Ovary (tissue), 9 donors: Measurements from ENCODE around the gene RERE. TPM values are rescaled to one million over a fixed set of nuclear protein-coding genes. Genes with fewer than 3 reads are reported as not detected.

ENCODE experiments used
- DNase-seq, 5 donors: peaks; one replicate each; pipeline ENCODE4 v3.0.0-alpha.2; 2019 to 2020
- H3K27ac ChIP-seq, 2 donors: fragments of 200-600 bp; one replicate each; pipeline versions ENCODE4 v1.5.1 to v1.8.0; 2019 to 2022
- H3K27me3 ChIP-seq: fragments of 200-600 bp; one replicate; pipeline ENCODE4 v1.8.0; 2022
- H3K36me3 ChIP-seq: fragments of 200-600 bp; sonication (generic); one replicate; pipeline ENCODE4 v1.5.1; 2019
- H3K4me1 ChIP-seq: one replicate; pipeline ENCODE4 v1.8.1; 2013; ENCODE audit warnings: mild to moderate bottlenecking, moderate library complexity; ENCODE audit not compliant: insufficient read depth
- H3K4me3 ChIP-seq: fragments of 200-600 bp; sonication (generic); one replicate; pipeline ENCODE4 v1.5.1; 2017
- H3K9me3 ChIP-seq, 2 donors: fragments of 200-600 bp in 1 of 2; sonication (generic) in 1 of 2; one replicate each; pipeline versions ENCODE4 v1.5.1 to v1.8.1; 2013 to 2019; ENCODE audit warnings: mild to moderate bottlenecking in 1 of 2, moderate library complexity in 1 of 2
- CTCF ChIP-seq, 3 donors: fragments of 450-650 bp in 2 of 3; fragments of 200-600 bp in 1 of 3; IDR thresholded peaks; one replicate each; pipeline versions ENCODE4 v1.5.1 to v1.8.0; 2016 to 2022; ENCODE audit warnings: antibody characterized with exemption in 3 of 3, mild to moderate bottlenecking in 1 of 3
- EP300 ChIP-seq: sonication (generic); formaldehyde crosslinking; IDR thresholded peaks from one replicate; pipeline ENCODE4 v1.6.1; 2017; ENCODE audit warnings: antibody characterized with exemption
- POLR2A ChIP-seq: fragments of 450-650 bp; IDR thresholded peaks from one replicate; pipeline ENCODE4 v1.6.1; 2017; ENCODE audit warnings: antibody characterized with exemption, mild to moderate bottlenecking, moderate library complexity
- WGBS, 3 donors: extraction: QIAGEN DNeasy Blood & Tissue Kit in 1 of 3; methylation state at CpG; one replicate each; pipeline versions ENCODE4 v1.1.5 to v1.1.7; 2013 to 2017; 5-methylcytosine and 5-hydroxymethylcytosine counted together
- intact Hi-C, 4 donors: fragments of 100-400 bp; cut with DNase I; formaldehyde crosslinking; loops; one replicate each; pipeline versions ENCODE4 v1.11.0 to v1.15.1; 2022 to 2023
- polyA plus RNA-seq, 2 donors: library from polyadenylated mRNA; stranded (reverse); fragments of 200-250 nt in 1 of 2; fragments of 350-450 nt in 1 of 2; fragmentation: Illumina TruSeq in 1 of 2; extraction: RNeasy Lipid Tissue Mini Kit (QIAGEN cat#74804) in 1 of 2; gene quantifications; one replicate each; pipeline ENCODE4 v1.2.3, GENCODE V29; 2013 to 2014
- total RNA-seq, 7 donors: library from RNA; depleted of rRNA in 2 of 7; stranded (reverse); fragments of >200 nt in 2 of 7; fragmentation: NEBNext Ultra II Directional in 3 of 7; extraction: Animal tissue kit (Norgen Biotek cat#: 25700) in 3 of 7; gene quantifications; one replicate each; pipeline versions ENCODE4 v1.1.0 to v1.2.4, GENCODE V29; 2016 to 2023
- donor health status: DM: no; HTN: no; CAD: no; lungs with moderate emphysema.
- donor health status: DM: no; HTN: no; CAD: no.
- donor health status: Bipolar disorder and iron deficiency.
- donor health status: DM: yes; HTN: yes; CAD: no.
- donor health status: DM: no; HTN: no; CAD: no.
- donor health status: DM: yes; HTN: yes; CAD: no.

The RERE gene
- total and polyA plus RNA-seq, 9 donors: 36.7 to 119 (median 114) TPM

- H3K27ac ChIP-seq: no peak overlapping the region
- intact Hi-C loops: no loop called here
- TF ChIP-seq POLR2A (no peak), CTCF (IDR thresholded peaks at IDR 0.05) (peak in 1 of 3 donors; percentile 15)
- H3K4me3 ChIP-seq: no peak overlapping the region
- 43 to 52% (median 43%) methylated on average over 3 of the region's 3 CpGs for WGBS, 3 donors
- H3K27me3 ChIP-seq: no peaks in the 10 kb centered on the region
- H3K36me3 ChIP-seq: no peaks in the 10 kb centered on the region
- H3K4me1 ChIP-seq: peaks cover 3% of the 10 kb centered on the region
- DNase-seq: no peak
- no peaks in the 10 kb centered on the region for H3K9me3 ChIP-seq
These were observed 98.5 kb downstream of the RERE start for GRCh38 chr1:8718850-8719361.

- Histone ChIP-seq H3K9me3 (no peaks in the 10 kb centered on the region), H3K36me3 (no peaks in the 10 kb centered on the region), H3K27me3 (no peaks in the 10 kb centered on the region), H3K4me1 (peaks cover 2% of the 10 kb centered on the region), H3K4me3 (no peak overlapping the region), H3K27ac (no peak overlapping the region)
- intact Hi-C loops: no loop called here
- DNase-seq: no peak
- no peak for TF ChIP-seq EP300
- no peak for TF ChIP-seq POLR2A
- TF ChIP-seq CTCF (IDR thresholded peaks at IDR 0.05): no peak
- 76 to 85% (median 82%) methylated on average over 3 of the region's 3 CpGs for WGBS, 3 donors
These were observed 100.3 kb downstream of the RERE start for GRCh38 chr1:8717148-8717547.

GRCh38 chr1:8716238-8716637 is 101.2 kb downstream of the RERE start:
- WGBS, 3 donors: 94 to 100% (median 97%) methylated on average over 1 of the region's 1 CpG
- no peaks in the 10 kb centered on the region for H3K27me3 ChIP-seq
- H3K27ac ChIP-seq: no peak overlapping the region
- H3K4me1 ChIP-seq: peaks cover 2% of the 10 kb centered on the region
- TF ChIP-seq POLR2A (no peak), CTCF (IDR thresholded peaks at IDR 0.05) (no peak), EP300 (no peak)
- no peaks in the 10 kb centered on the region for H3K36me3 ChIP-seq
- H3K9me3 ChIP-seq: no peaks in the 10 kb centered on the region
- intact Hi-C loops: no loop called here
- no peak overlapping the region for H3K4me3 ChIP-seq
- no peak for DNase-seq

GRCh38 chr1:8714173-8714572 is 103.3 kb downstream of the RERE start:
- 94 to 98% (median 98%) methylated on average over 3 of the region's 3 CpGs for WGBS, 3 donors
- Histone ChIP-seq H3K27me3 (no peaks in the 10 kb centered on the region), H3K27ac (no peak overlapping the region), H3K36me3 (no peaks in the 10 kb centered on the region), H3K4me1 (peaks cover 2% of the 10 kb centered on the region), H3K4me3 (no peak overlapping the region), H3K9me3 (no peaks in the 10 kb centered on the region)
- TF ChIP-seq EP300 (no peak), CTCF (IDR thresholded peaks at IDR 0.05) (no peak), POLR2A (no peak)
- intact Hi-C loops: no loop called here
- DNase-seq: no peak
